HG02943 (cell line): ENCODE results near the gene ELF2.
"Not testable (repeated sequence)": the region's sequence is repeated elsewhere in the genome, so short reads cannot be mapped to it uniquely, and the experiment has no call there.

Experiments used
- ATAC-seq: cut with Tn5 transposase; IDR thresholded peaks from one replicate; pipeline ENCODE4 v1.9.1; 2021; ENCODE audit warnings: mild to moderate bottlenecking, low read depth, moderate library complexity; ENCODE audit not compliant: unreplicated experiment

Gene ELF2

GRCh38 chr4:139188648-139189416, 11.8 kb upstream of the ELF2 start:
- no peak for ATAC-seq

- ATAC-seq, result no peak
Measured at GRCh38 chr4:139184129-139184528, 7.1 kb upstream of the ELF2 start.

GRCh38 chr4:139177869-139178619, 1.0 kb upstream of the ELF2 start:
- peak; percentile 68 for ATAC-seq

DNA sequence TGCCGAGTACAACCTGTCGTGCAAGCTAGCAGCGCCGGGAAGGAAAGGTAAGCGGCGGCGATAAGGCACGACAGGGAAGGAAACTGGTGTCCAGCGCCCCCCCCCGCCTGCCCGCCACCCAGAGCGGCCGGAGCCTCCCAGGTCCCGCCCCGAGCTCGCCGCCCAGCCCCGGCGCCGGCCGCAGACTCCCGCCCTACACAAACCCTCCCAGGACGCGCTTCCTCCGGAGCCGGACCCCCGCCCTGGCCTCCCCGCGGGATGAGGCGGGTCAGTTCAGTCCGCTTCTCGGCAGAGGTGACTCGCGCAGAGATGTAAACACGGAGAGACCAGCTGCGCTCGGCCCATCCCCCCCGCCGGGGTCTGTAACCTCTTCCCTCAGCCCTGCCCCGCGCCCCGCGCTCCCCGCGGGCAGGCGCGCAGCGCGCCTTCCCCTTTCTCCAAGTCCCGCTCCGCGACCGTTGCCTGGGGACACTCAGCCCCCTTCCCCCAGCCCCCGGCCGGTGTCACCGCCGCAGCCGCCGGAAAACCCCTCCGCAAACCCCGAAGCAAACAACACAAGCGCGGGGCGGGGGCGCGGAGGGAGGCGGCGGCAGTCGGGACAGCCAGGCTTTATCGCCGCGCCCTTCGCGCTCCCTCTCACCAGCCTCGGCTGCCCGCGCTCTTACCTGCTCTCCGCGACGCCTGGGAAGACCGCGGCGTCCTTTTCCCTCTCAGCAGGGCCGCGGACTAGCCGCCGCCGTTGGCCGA, 543 bp downstream of the ELF2 start:
- peak; percentile 18 for ATAC-seq

GRCh38 chr4:139175646-139176301, 1.2 kb downstream of the ELF2 start:
- ATAC-seq, result no peak

DNA sequence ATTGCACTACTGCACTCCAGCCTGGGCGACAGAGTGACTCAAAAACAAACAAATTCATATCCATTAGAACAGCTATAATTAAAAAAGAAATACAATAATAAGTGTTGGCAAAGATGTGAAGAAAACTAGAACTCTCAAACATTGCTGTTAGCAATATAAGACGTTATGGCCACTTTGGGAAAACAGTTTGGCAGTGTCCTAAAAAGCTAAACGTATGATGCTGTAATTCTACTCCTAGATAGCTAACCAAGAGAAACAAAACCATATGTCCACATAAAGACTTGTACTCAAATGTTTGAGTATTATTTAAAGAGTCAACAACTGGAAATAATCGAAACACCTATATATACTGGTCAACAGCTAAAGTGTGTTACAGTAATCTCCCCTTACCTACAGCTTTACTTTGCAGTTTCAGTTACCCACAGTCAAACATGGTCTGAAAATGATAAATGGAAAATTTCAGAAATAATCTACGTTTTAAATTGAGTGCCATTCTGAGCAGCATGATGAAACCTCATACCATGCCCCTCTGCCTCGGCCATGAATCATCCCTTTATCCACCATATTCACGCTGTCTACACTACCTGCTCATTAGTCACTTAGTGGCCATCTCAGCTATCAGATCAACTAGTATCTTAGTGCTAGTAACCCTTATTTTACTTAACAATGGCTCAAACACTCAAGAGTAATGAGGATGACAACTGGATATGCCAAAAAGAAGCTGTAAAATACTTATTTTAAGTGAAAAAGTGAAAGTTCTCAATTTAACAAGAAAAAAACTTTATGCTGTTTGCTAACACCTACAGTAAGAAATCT, 4.9 kb downstream of the ELF2 start:
- no peak for ATAC-seq

- ATAC-seq, result no peak
Measured at GRCh38 chr4:139170932-139171331, 6.1 kb downstream of the ELF2 start.

- no peak for ATAC-seq
Measured at GRCh38 chr4:139167774-139168444, 9.1 kb downstream of the ELF2 start.

DNA sequence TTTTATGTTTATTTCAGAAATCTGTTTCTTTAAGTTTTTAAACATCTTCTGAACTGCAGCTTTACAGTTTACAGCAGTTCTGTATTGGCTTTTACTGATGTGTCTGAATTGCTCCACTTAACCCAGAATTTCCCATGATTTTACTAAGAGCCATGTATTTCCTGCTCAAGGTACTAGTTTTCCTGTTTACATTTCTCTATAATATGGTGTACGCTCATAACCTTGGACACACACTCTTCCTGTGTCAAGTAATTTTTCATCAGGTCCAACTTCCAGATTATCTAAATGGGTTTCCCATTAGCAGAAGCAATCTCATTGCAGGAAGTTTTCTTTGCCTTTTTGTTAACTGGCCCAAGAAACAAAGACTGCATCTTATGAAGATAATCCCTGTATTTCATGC, 12.3 kb downstream of the ELF2 start:
- no peak for ATAC-seq

DNA sequence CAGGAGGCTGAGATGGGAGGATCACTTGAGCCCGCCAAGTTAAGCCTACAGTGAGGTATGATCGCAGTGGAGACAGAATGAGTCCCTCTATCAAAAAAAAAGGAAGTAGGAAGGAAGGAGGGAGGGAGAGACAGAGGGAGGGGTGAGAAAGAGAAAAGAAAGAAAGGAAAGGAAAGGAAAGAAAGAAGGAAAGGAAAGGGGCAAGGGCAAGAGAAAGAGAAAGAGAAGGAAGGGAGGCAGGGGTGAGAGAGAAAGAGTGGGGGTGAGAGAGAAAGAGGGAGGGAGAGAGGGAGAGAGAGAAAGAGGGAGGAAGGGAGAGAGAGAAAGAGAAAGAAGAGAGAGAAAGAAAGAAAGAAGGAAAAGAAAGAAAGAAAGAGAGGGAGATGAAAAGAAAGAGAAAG, 13.2 kb downstream of the ELF2 start:
- ATAC-seq, result no peak

DNA sequence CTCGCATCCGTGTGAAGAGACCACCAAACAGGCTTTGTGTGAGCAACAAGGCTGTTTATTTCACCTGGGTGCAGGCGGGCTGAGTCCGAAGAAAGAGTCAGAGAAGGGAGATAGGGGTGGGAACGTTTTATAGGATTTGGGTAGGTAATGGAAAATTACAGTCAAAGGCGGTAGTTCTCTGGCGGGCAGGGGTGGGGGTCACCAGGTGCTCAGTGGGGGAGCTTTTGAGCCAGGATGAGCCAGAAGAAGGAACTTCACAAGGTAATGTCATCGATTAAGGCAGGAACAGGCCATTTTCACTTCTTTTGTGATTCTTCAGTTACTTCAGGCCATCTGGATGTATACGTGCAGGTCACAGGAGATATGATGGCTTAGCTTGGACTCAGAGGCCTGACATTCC, 19.0 kb downstream of the ELF2 start:
- ATAC-seq, result not testable (repeated sequence)

GRCh38 chr4:139154952-139155557, 22.0 kb downstream of the ELF2 start:
- no peak for ATAC-seq

DNA sequence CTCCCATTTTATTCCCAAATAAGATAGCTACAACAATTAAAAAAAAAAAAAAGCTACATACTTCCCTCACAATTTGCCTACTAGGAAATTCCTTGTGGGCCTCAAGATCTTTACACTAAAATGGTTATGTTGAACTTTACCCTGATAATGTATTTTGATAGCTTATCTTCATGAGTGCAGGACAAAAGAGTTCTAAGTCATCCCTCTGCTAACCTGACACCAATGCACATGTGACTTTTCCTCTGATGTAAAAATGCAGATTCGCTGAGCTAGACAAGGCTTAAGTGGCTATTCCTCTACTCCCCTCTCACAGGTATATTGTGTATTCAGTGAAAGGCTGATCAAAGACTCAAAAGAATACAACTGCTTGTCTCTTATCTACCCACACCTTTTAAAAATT, 22.5 kb downstream of the ELF2 start:
- ATAC-seq, result no peak

- ATAC-seq, result no peak
Measured at GRCh38 chr4:139154134-139154421, 22.9 kb downstream of the ELF2 start.

- no peak for ATAC-seq
Measured at GRCh38 chr4:139153411-139154133, 23.4 kb downstream of the ELF2 start.

- ATAC-seq, result no peak
Measured at GRCh38 chr4:139152249-139152648, 24.8 kb downstream of the ELF2 start.

DNA sequence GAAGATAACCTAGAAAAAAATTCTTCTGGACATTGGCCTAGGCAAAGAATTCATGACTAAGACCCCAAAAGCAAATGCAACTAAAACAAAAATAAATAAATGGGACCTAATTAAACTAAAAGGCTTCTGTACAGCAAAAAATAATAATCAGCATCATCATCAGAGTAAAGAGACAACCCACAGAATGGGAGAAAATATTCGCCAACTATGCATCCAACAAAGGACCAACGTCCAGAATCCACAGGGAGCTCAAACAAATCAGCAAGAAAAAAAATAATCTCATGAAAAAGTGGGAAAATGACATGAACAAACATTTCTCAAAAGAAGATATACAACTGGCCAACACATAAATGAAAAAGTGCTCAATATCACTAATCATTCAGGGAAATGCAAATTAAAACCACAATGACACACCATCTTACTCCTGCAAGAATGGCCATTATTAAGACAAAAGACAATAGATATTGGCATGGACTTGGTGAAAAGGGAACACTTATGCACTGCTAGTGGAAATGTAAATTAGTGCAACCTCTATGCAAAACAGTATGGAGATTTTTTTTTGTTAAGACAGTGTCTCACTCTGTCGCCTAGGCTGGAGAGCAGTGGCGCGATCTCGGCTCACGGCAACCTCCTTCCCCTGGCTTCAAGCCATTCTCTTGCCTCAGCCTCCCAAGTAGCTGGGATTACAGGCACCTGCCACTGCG, 29.9 kb downstream of the ELF2 start:
- ATAC-seq, result no peak

GRCh38 chr4:139145552-139145932, 31.5 kb downstream of the ELF2 start:
- ATAC-seq, result no peak
